GM12878 (cell line): ENCODE measurements around the gene CRACDL.

ENCODE experiments used
- BRCA1 ChIP-seq: IDR thresholded peaks from 2 replicates; pipeline ENCODE4 v1.6.1; 2011; ENCODE audit warnings: low read depth, low read length, improper control_type of control experiment
- EZH2 ChIP-seq: IDR thresholded peaks from 2 replicates; pipeline ENCODE4 v1.6.1; 2012; ENCODE audit warnings: low read depth, mild to moderate bottlenecking, control low read depth, inconsistent platforms, low read length, borderline replicate concordance; ENCODE audit not compliant: control insufficient read depth
- HDGF ChIP-seq: fragments of 450-650 bp; IDR thresholded peaks from 2 replicates; pipeline ENCODE4 v1.6.1; 2016; ENCODE audit warnings: antibody characterized with exemption
- JUND ChIP-seq: IDR thresholded peaks from 2 replicates; pipeline ENCODE4 v1.6.1; 2012; ENCODE audit warnings: low read depth, mild to moderate bottlenecking, low read length, improper control_type of control experiment, moderate library complexity
- TF ChIP-seq, protein P1 (sequence below), 3 experiments: IDR thresholded peaks in 2 of 3; conservative IDR thresholded peaks in 1 of 3; 2 replicates each; pipeline ENCODE4 v1.5.1; 2011; ENCODE audit warnings: low read depth in 3 of 3, low read length in 3 of 3, mild to moderate bottlenecking in 3 of 3, control low read depth in 2 of 3, moderate library complexity in 2 of 3, inconsistent platforms in 1 of 3, mixed read lengths in 1 of 3; ENCODE audit not compliant: control insufficient read depth in 2 of 3, insufficient read depth in 1 of 3; ENCODE audit errors: extremely low read depth in 1 of 3
- TF ChIP-seq, protein P2 (sequence below): fragments of 450-650 bp; formaldehyde crosslinking; IDR thresholded peaks from 2 replicates; pipeline ENCODE4 v1.4.0; 2020; ENCODE audit warnings: mild to moderate bottlenecking, moderate library complexity

DNA sequence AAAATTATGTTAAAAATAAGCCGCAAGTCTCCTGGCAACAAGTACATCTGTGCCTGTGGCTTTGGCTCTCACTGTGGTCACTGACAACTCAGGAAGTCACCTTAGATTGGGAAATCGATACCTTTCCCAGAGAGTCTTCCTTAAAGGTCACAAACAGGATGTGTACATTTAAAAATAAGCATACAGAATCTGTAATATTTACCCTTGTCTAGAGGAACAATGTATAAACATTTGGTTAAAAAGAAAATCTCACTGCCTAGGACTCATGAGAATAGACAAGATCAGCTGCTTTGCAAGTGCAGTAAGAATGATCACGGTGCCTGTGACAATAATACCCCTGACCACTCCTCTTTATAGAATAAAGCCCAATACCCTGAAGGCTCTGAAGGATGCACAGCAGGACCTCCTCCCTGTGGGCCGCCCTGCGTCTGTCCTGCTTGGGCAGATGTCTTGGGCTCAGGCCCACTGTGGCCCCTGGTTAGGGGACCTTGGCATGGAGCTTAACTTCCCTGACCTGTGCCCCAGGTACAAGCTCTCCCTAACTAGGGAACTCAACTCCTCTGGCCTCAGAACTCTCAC is 107.1 kb downstream of the CRACDL start:
- TF ChIP-seq HDGF (no peak), BRCA1 (no peak), EZH2 (no peak), JUND (no peak)
- TF ChIP-seq, protein P1, sequence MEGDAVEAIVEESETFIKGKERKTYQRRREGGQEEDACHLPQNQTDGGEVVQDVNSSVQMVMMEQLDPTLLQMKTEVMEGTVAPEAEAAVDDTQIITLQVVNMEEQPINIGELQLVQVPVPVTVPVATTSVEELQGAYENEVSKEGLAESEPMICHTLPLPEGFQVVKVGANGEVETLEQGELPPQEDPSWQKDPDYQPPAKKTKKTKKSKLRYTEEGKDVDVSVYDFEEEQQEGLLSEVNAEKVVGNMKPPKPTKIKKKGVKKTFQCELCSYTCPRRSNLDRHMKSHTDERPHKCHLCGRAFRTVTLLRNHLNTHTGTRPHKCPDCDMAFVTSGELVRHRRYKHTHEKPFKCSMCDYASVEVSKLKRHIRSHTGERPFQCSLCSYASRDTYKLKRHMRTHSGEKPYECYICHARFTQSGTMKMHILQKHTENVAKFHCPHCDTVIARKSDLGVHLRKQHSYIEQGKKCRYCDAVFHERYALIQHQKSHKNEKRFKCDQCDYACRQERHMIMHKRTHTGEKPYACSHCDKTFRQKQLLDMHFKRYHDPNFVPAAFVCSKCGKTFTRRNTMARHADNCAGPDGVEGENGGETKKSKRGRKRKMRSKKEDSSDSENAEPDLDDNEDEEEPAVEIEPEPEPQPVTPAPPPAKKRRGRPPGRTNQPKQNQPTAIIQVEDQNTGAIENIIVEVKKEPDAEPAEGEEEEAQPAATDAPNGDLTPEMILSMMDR (IDR thresholded peaks at IDR 0.05 in 2 of 3, conservative IDR thresholded peaks at IDR 0.05 in 1 of 3; ENCODE audit: control insufficient read depth in 2 of 3, extremely low read depth in 1 of 3, insufficient read depth in 1 of 3, low read depth in 3 of 3, low read length in 3 of 3): no peak
- TF ChIP-seq, protein P2, sequence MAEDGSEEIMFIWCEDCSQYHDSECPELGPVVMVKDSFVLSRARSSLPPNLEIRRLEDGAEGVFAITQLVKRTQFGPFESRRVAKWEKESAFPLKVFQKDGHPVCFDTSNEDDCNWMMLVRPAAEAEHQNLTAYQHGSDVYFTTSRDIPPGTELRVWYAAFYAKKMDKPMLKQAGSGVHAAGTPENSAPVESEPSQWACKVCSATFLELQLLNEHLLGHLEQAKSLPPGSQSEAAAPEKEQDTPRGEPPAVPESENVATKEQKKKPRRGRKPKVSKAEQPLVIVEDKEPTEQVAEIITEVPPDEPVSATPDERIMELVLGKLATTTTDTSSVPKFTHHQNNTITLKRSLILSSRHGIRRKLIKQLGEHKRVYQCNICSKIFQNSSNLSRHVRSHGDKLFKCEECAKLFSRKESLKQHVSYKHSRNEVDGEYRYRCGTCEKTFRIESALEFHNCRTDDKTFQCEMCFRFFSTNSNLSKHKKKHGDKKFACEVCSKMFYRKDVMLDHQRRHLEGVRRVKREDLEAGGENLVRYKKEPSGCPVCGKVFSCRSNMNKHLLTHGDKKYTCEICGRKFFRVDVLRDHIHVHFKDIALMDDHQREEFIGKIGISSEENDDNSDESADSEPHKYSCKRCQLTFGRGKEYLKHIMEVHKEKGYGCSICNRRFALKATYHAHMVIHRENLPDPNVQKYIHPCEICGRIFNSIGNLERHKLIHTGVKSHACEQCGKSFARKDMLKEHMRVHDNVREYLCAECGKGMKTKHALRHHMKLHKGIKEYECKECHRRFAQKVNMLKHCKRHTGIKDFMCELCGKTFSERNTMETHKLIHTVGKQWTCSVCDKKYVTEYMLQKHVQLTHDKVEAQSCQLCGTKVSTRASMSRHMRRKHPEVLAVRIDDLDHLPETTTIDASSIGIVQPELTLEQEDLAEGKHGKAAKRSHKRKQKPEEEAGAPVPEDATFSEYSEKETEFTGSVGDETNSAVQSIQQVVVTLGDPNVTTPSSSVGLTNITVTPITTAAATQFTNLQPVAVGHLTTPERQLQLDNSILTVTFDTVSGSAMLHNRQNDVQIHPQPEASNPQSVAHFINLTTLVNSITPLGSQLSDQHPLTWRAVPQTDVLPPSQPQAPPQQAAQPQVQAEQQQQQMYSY: no peak
